IPS-18a (cell line): ENCODE measurements around the gene C16orf90.
"Not testable (repeated sequence)": the region's sequence is repeated elsewhere in the genome, so short reads cannot be mapped to it uniquely, and the experiment has no call there.

Source experiments
- H3K27ac ChIP-seq: one replicate; pipeline ENCODE4 v1.5.1; 2013; ENCODE audit warnings: low read length
- H3K27me3 ChIP-seq: one replicate; pipeline ENCODE4 v1.6.1; 2013; ENCODE audit warnings: mild to moderate bottlenecking, low read length; ENCODE audit not compliant: control insufficient read depth, insufficient read depth
- H3K36me3 ChIP-seq: one replicate; pipeline ENCODE4 v1.6.1; 2013; ENCODE audit warnings: low read depth, low read length; ENCODE audit not compliant: control insufficient read depth
- H3K4me1 ChIP-seq: one replicate; pipeline ENCODE4 v1.6.1; 2013; ENCODE audit warnings: low read depth, low read length; ENCODE audit not compliant: control insufficient read depth
- H3K4me3 ChIP-seq: one replicate; pipeline ENCODE4 v1.5.1; 2013; ENCODE audit warnings: low read length
- H3K9ac ChIP-seq: one replicate; pipeline ENCODE4 v1.6.1; 2013; ENCODE audit warnings: mild to moderate bottlenecking, low read length, moderate library complexity
- H3K9me3 ChIP-seq: one replicate; pipeline ENCODE4 v1.6.1; 2013; ENCODE audit warnings: low read depth, low read length; ENCODE audit not compliant: control insufficient read depth

C16orf90 gene

GRCh38 chr16:3511286-3512180, 16.2 kb upstream of the C16orf90 start:
- Histone ChIP-seq H3K36me3 (peaks cover 10% of the 10 kb centered on the region), H3K9me3 (no peaks in the 10 kb centered on the region), H3K9ac (no peak overlapping the region), H3K27ac (no peak overlapping the region), H3K4me1 (no peaks in the 10 kb centered on the region), H3K27me3 (no peaks in the 10 kb centered on the region), H3K4me3 (no peak overlapping the region)

- no peaks in the 10 kb centered on the region for H3K4me1 ChIP-seq
- H3K27me3 ChIP-seq: no peaks in the 10 kb centered on the region
- peaks cover 12% of the 10 kb centered on the region for H3K36me3 ChIP-seq
- no peaks in the 10 kb centered on the region for H3K9me3 ChIP-seq
- H3K27ac ChIP-seq: no peak overlapping the region
- no peak overlapping the region for H3K9ac ChIP-seq
- no peak overlapping the region for H3K4me3 ChIP-seq
These were observed 15.1 kb upstream of the C16orf90 start for GRCh38 chr16:3510416-3510815.

GRCh38 chr16:3509470-3509928, 14.2 kb upstream of the C16orf90 start:
- Histone ChIP-seq H3K36me3 (peaks cover 12% of the 10 kb centered on the region), H3K27ac (no peak overlapping the region)

GRCh38 chr16:3508736-3509135, 13.4 kb upstream of the C16orf90 start:
- Histone ChIP-seq H3K9ac (no peak overlapping the region), H3K36me3 (peaks cover 12% of the 10 kb centered on the region), H3K4me3 (no peak overlapping the region), H3K9me3 (no peaks in the 10 kb centered on the region), H3K27ac (no peak overlapping the region), H3K27me3 (no peaks in the 10 kb centered on the region), H3K4me1 (no peaks in the 10 kb centered on the region)

More at GRCh38 chr16:3509470-3509928, 14.2 kb upstream of the C16orf90 start:
- Histone ChIP-seq H3K9me3 (no peaks in the 10 kb centered on the region), H3K4me3 (no peak overlapping the region), H3K9ac (no peak overlapping the region), H3K4me1 (no peaks in the 10 kb centered on the region), H3K27me3 (no peaks in the 10 kb centered on the region)

- H3K4me3 ChIP-seq: no peak overlapping the region
- H3K9me3 ChIP-seq: no peaks in the 10 kb centered on the region
- H3K9ac ChIP-seq: no peak overlapping the region
- H3K36me3 ChIP-seq: peaks cover 11% of the 10 kb centered on the region
- no peak overlapping the region for H3K27ac ChIP-seq
- H3K27me3 ChIP-seq: no peaks in the 10 kb centered on the region
- H3K4me1 ChIP-seq: peaks cover 6% of the 10 kb centered on the region
These were observed 8.2 kb upstream of the C16orf90 start for GRCh38 chr16:3503523-3503922.

- H3K4me3 ChIP-seq: peak overlapping the region; percentile 89
- H3K27me3 ChIP-seq: no peaks in the 10 kb centered on the region
- H3K4me1 ChIP-seq: peaks cover 6% of the 10 kb centered on the region
- peaks cover 2% of the 10 kb centered on the region for H3K36me3 ChIP-seq
- H3K9me3 ChIP-seq: no peaks in the 10 kb centered on the region
- peak overlapping the region; percentile 88 for H3K9ac ChIP-seq
- no peak overlapping the region for H3K27ac ChIP-seq
These were observed 6.6 kb upstream of the C16orf90 start for GRCh38 chr16:3501783-3502400.

- peak overlapping the region; percentile 91 for H3K27ac ChIP-seq
- H3K4me3 ChIP-seq: peak overlapping the region; percentile 89
- not testable (repeated sequence) for H3K27me3 ChIP-seq, H3K9me3 ChIP-seq, H3K4me1 ChIP-seq, H3K36me3 ChIP-seq
- H3K9ac ChIP-seq: peak overlapping the region; percentile 88
These were observed 6.1 kb upstream of the C16orf90 start for GRCh38 chr16:3501412-3501761.

GRCh38 chr16:3498988-3499387, 3.7 kb upstream of the C16orf90 start:
- H3K9ac ChIP-seq: no peak overlapping the region
- no peaks in the 10 kb centered on the region for H3K27me3 ChIP-seq
- H3K36me3 ChIP-seq: no peaks in the 10 kb centered on the region
- no peaks in the 10 kb centered on the region for H3K9me3 ChIP-seq
- H3K27ac ChIP-seq: no peak overlapping the region
- no peak overlapping the region for H3K4me3 ChIP-seq
- H3K4me1 ChIP-seq: peaks cover 6% of the 10 kb centered on the region

GRCh38 chr16:3497771-3498170, 2.5 kb upstream of the C16orf90 start:
- no peak overlapping the region for H3K4me3 ChIP-seq
- H3K27ac ChIP-seq: no peak overlapping the region
- peaks cover 6% of the 10 kb centered on the region for H3K4me1 ChIP-seq
- H3K9me3 ChIP-seq: no peaks in the 10 kb centered on the region
- H3K27me3 ChIP-seq: no peaks in the 10 kb centered on the region
- H3K9ac ChIP-seq: no peak overlapping the region
- H3K36me3 ChIP-seq: no peaks in the 10 kb centered on the region

- H3K27ac ChIP-seq: no peak overlapping the region
- no peaks in the 10 kb centered on the region for H3K27me3 ChIP-seq
- no peak overlapping the region for H3K4me3 ChIP-seq
- no peaks in the 10 kb centered on the region for H3K36me3 ChIP-seq
- H3K9me3 ChIP-seq: no peaks in the 10 kb centered on the region
- H3K9ac ChIP-seq: no peak overlapping the region
- no peaks in the 10 kb centered on the region for H3K4me1 ChIP-seq
These were observed 1.1 kb upstream of the C16orf90 start for GRCh38 chr16:3496386-3496785.

- no peaks in the 10 kb centered on the region for H3K36me3 ChIP-seq
- no peaks in the 10 kb centered on the region for H3K9me3 ChIP-seq
- H3K4me1 ChIP-seq: no peaks in the 10 kb centered on the region
- H3K27me3 ChIP-seq: no peaks in the 10 kb centered on the region
- H3K9ac ChIP-seq: no peak overlapping the region
- H3K27ac ChIP-seq: no peak overlapping the region
- no peak overlapping the region for H3K4me3 ChIP-seq
These were observed 809 bp downstream of the C16orf90 start for GRCh38 chr16:3494386-3494973.
